ENCODE data around the gene OTX1. TPM values are rescaled to one million over a fixed set of nuclear protein-coding genes. Genes with fewer than 3 reads are reported as not detected.

Gene OTX1
- total and polyA plus RNA-seq, 2 of the 8 experiments (the other 6 are each of a cell fraction or from before 2014, with no cell fraction given), result 0.24 to 3.3 TPM

DNA sequence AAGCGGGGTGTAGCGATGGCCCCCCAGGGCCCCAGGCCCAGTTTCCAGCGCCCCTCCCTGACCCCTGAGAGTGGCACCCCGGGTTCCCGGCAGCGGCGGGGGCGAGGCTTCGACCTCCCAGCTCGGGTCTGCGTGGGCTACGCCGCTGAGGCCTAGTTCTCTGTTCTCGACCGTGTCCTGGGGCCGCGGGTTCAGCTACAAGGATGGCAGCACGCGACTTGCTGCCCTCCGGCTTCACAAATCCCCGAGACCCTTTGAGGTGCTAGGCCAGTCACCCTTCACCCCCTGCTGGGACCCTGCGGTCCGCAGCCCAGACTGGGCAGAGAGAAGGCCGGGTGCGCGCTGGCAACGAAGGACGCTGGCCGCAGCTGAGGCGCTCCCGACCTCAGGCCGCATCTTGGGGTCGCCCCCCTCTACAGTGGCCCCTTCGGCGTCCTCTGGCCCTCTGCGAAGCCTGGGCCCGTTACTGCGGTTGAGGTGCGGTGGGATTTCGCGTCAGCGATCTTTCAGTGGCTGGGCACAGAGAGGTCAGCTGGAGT is 1.2 kb downstream of the OTX1 start:
- peaks cover 47 to 96% (median 91%) of the 10 kb centered on the region in 4 experiments for H3K27me3 ChIP-seq (replicated peaks in 1 of 4; ENCODE audit: control insufficient read depth in 3 of 4, extremely low read depth in 1 of 4, insufficient read depth in 3 of 4, low read length in 3 of 4)
- H3K79me2 ChIP-seq (ENCODE audit: control insufficient read depth in 1 of 2, insufficient read depth in 2 of 2, low read length in 2 of 2), result no peaks in the 10 kb centered on the region
- no peak overlapping the region for H3K27ac ChIP-seq (ENCODE audit: low read depth, low read length)
- H4K5ac ChIP-seq (ENCODE audit: insufficient read length, low read depth, low read length), result no peak overlapping the region
- H4K91ac ChIP-seq (replicated peaks; ENCODE audit: insufficient read length, low read length), result no peak overlapping the region
- H2BK120ac ChIP-seq (replicated peaks; ENCODE audit: low read depth, low read length), result no peak overlapping the region
- TF ChIP-seq RNF2 (IDR thresholded peaks at IDR 0.05; ENCODE audit: borderline replicate concordance, low read depth, low read length, missing control alignments, poor library complexity, severe bottlenecking), result peak; percentile 12
- TF ChIP-seq EZH2 (IDR thresholded peaks at IDR 0.05; ENCODE audit: low read depth, low read length, severe bottlenecking), result peak; percentile 15
- TF ChIP-seq GABPA (IDR thresholded peaks at IDR 0.05; ENCODE audit: borderline replicate concordance, insufficient read depth, low read length), result no peak
- peak; percentile 70; the same call in 1 of the 2 replicates for TF ChIP-seq SUZ12 (IDR thresholded peaks at IDR 0.05; ENCODE audit: low read length)
- TF ChIP-seq CEBPB (IDR thresholded peaks at IDR 0.05; ENCODE audit: low read depth, low read length), result no peak
- TF ChIP-seq, protein P1, sequence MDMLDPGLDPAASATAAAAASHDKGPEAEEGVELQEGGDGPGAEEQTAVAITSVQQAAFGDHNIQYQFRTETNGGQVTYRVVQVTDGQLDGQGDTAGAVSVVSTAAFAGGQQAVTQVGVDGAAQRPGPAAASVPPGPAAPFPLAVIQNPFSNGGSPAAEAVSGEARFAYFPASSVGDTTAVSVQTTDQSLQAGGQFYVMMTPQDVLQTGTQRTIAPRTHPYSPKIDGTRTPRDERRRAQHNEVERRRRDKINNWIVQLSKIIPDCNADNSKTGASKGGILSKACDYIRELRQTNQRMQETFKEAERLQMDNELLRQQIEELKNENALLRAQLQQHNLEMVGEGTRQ (IDR thresholded peaks at IDR 0.05; ENCODE audit: low read length), result no peak
- CTCF ChIA-PET (ENCODE audit: partially characterized antibody), result interaction anchor here (1.0 to 6.5 kb wide), 4 partner anchors 8 to 595 kb away, joined by 3 to 50 read pairs (median 8); no protein-coding TSS in a partner anchor
- H3K4me3 ChIP-seq (ENCODE audit: extremely low read depth in 1 of 4, insufficient read depth in 2 of 4, low read depth in 3 of 4, low read length in 4 of 4), result peak overlapping the region; percentile 53 to 80 (median 66); a peak in 5 of 8 replicates
- peaks cover 13 to 15% of the 10 kb centered on the region in 2 experiments for H4K20me1 ChIP-seq (replicated peaks in 1 of 2; ENCODE audit: control insufficient read depth in 1 of 2, insufficient read depth in 2 of 2, low read length in 2 of 2)
- H3K9ac ChIP-seq (replicated peaks in 1 of 4; ENCODE audit: extremely low read depth in 1 of 4, low read depth in 3 of 4, low read length in 3 of 4), result no peak overlapping the region
- H3K14ac ChIP-seq (ENCODE audit: insufficient read length), result no peak overlapping the region
- H3K23me2 ChIP-seq (ENCODE audit: low read depth, low read length), result peaks cover 45% of the 10 kb centered on the region
- no peaks in the 10 kb centered on the region for H3K9me3 ChIP-seq (ENCODE audit: insufficient read depth in 2 of 2, low read depth in 1 of 2, low read length in 1 of 2)
- no peaks in the 10 kb centered on the region for H3K79me1 ChIP-seq (ENCODE audit: low read depth, low read length)
- H3K36me3 ChIP-seq (ENCODE audit: control insufficient read depth in 2 of 4, insufficient read depth in 4 of 4, low read length in 3 of 4), result peaks cover 0 to 16% (median 0%) of the 10 kb centered on the region in 4 experiments; a peak in 2 of 8 replicates
- no peak overlapping the region for H2BK5ac ChIP-seq (ENCODE audit: low read depth, low read length)
- no peak overlapping the region for H2BK20ac ChIP-seq (ENCODE audit: low read length)
- H2AFZ ChIP-seq (ENCODE audit: low read length), result no peak overlapping the region
- peak overlapping the region; percentile 61; the same call in 1 of the 2 replicates for H2BK15ac ChIP-seq (ENCODE audit: low read length)
- POLR2A ChIA-PET (ENCODE audit: partially characterized antibody), result no interaction called here
- no peak overlapping the region for H3K23ac ChIP-seq (ENCODE audit: insufficient read length)
- FAIRE-seq (no peak), DNase-seq (ENCODE audit: low read depth in 1 of 2, low spot score in 2 of 2) (peak in 1 of 2 experiments; percentile 72)
- H3K18ac ChIP-seq (ENCODE audit: extremely low read depth, low read length), result no peak overlapping the region; the same call in 1 of the 2 replicates
- H2BK12ac ChIP-seq (ENCODE audit: low read depth, low read length), result peak overlapping the region; percentile 80; the same call in 1 of the 2 replicates
- peaks cover 4 to 53% (median 39%) of the 10 kb centered on the region in 4 experiments for H3K4me1 ChIP-seq (replicated peaks in 1 of 4; ENCODE audit: control insufficient read depth in 3 of 4, insufficient read depth in 4 of 4, low read length in 3 of 4)
- H2AK5ac ChIP-seq (ENCODE audit: low read depth, low read length), result no peak overlapping the region
- WGBS, 2 experiments (ENCODE audit: extremely low coverage in 1 of 2, insufficient coverage in 1 of 2, insufficient read length in 1 of 2, insufficient replicate concordance in 2 of 2, low coverage in 1 of 2, low lambda C conversion rate in 2 of 2, missing lambda C conversion rate in 1 of 2), result 5% methylated on average over 34 of the region's 42 CpGs; no CpG with 5 or more reads in 1 of the 2 experiments
- H4K8ac ChIP-seq (ENCODE audit: extremely low read depth, insufficient read depth, low read length), result peak overlapping the region; percentile 18; the same call in 1 of the 2 replicates
- no peak overlapping the region for H3K4ac ChIP-seq (replicated peaks; ENCODE audit: insufficient read length, low read depth, low read length)
- H3K56ac ChIP-seq (replicated peaks; ENCODE audit: insufficient read length, low read depth, low read length), result no peak overlapping the region
- H3K4me2 ChIP-seq (ENCODE audit: insufficient read depth in 1 of 2, low read depth in 2 of 2, low read length in 2 of 2), result peak overlapping the region; percentile 86 to 96

Measured in H1 (cell line).